ENCODE data around the gene FAP.

Gene FAP

DNA sequence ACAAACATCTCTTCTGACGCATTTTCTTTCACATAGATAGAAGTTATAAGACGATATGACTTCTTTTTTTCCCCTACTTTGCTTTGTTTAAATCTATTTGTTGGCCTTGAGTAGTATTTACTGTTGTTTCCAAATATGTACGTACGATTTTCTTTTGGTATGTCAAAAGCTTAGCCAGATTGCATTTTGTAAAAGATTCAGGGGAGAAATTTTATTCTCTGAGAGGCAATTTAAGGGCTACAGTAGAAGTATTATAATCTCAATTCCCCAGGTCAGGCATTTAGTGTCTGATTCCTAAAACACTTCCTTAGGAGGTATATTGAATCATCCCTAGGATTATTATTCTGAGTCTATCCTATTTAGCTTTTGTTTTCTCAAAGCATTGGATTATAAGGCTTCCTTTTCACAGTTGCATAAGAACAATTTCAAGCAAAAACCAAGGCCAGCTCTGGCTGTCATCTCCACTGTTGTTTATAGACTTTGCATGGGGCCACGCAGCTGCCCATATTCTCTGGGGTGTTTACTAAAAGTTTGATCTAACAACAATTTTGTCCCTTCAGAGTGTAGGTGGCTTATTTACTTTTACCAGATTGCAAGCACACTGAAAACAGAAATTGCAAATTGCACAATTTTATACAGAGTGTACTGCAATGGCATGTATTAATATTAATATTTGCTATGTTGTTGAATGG is 57.6 kb downstream of the FAP start:
- ATAC-seq = no peak

DNA sequence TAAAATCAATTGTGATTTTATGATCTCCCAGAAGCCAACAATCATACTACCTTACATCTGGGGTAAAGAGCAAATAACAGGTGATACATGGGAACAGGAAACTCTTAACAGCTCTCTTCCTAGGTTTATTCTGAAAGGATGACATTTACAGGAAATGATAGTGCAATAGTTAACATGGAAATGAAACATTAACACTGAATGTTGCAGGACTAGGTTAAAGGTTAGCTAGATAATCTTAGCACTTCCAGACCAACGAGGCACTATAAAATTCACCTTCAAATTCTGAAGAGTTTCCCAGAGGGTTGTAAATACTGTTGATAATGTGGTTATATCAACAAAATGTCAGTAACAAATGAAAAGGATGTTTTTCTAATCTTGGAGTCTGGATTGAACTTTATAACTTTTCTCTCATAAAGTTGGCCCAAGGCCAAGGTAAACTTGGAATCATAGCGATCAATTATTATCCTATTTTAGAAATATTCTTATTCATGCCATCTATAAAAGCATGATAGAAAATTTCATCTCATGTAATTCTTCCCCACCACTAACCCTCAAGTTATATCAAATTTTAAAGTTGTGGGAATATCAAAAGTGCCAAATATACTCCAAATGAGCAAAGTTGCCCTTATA is 58.3 kb downstream of the FAP start:
- no peak for ATAC-seq

DNA sequence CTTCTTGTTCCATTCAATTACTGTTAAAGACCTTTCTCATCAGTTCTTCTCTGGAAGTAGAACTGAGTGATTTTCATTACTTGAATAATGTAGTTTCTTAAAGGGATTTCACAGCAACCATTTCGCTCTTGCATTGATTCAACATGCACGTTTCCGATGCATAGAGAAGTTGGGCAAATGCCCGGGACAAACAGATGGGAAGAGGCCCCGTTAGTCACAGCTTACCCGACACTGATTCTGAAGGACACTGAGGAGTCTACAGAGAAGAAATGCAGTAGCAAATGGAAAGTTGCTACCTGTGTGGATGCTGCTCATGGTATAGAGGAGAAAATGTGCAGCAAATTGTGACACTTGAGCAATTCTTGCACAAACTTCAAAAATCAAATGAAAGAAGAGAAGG is 58.9 kb downstream of the FAP start:
- no peak for ATAC-seq

DNA sequence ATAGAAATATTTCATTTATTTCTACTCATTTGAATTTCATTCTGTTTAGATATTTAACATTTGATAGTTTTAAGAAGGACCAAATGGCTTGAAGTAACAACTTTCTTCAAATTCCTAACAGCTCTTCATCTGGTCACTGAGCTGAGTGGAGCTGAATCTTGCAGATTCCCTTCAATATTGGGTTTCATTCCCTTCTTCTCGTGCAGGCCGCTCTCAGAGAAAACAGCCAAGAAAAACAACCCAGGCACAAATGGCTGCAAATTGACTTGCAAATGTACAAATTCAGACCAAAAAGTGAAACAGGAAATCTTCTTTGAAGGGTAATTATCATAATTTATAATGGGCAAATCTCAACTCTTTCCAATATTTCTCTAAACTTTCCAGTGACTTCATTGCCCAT is 60.9 kb downstream of the FAP start:
- ATAC-seq = no peak

DNA sequence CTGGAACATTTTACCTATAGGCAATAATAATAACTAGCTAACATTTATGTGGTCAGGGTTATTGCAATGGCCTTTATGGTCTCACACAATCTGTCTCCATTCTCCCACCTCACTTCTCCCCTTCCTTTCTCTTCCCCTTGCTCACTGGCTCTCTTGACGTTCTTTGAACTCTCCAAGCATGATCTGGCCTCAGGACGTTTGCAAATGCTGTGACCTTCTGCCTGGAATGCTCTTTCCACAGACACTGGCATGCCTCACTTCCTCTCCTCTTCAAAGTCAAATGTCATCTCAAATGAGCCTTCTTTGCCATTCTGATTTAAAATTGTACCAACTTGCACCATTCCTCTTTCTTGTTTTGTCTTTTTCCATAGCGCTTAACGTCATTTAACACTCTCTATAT is 65.9 kb downstream of the FAP start:
- ATAC-seq = no peak

DNA sequence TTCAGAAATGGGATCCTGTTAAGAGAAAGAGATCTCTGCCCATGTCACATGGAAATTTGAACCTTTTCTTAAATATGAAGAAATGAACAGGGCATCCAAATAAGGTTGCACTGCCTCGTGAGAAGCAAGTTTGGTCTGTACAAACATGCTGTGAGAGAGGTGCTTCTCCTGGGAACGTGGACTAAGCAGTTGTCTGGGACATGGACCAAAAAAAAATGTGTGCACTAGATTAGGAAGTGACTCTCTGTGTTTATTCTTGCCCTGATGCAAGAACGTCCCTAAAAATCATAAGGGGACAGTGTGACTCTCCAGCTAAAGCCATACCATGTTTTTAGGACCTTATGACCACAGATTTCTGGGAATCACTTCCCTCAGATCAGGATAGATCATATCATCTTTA is 67.5 kb downstream of the FAP start:
- ATAC-seq = no peak

DNA sequence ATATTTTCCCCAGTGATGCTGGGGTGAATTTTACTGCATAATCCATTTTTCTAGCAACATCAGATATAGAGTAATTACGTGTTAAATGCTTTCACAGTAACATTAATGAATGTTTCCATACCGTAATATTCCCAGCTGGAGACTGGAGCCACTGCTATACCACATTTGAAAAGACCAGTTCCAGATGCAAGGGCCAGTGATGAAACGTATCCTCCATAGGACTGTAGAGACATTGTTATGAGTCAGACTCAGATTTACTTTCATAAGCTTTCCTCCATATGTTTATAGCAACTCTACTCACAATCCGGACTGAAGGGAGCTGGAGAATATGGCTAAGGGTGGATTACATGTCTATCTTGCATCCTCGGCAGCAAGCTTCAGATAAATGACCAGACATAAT is 68.5 kb downstream of the FAP start:
- ATAC-seq = no peak

DNA sequence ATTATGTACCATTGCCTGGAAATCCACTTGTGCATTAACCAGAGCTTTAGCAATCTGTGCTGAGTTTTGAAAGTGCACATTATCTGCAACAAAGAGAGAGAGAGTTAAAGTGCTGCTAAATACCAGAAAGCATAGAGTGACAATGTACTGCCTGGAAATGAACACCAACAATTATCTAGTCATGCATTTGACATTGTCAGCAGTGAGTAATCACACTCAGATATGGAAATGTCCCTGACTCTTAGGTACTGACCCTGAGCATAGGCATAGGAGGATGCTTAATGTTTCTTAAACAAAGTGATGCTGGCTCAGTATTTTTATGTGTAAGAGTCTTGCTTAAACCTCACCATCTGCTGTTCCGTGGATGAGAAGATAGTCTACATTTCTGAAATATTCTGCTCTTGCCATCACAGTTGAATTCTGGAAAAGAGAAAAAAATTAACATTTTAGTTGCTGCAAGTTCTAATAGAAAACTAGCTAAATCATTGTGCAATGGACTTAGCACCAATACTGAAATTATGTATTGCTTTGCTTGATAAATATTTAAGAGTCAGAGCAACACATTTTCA is 70.4 kb downstream of the FAP start:
- peak in 1 of 2 donors; percentile 43 for ATAC-seq

DNA sequence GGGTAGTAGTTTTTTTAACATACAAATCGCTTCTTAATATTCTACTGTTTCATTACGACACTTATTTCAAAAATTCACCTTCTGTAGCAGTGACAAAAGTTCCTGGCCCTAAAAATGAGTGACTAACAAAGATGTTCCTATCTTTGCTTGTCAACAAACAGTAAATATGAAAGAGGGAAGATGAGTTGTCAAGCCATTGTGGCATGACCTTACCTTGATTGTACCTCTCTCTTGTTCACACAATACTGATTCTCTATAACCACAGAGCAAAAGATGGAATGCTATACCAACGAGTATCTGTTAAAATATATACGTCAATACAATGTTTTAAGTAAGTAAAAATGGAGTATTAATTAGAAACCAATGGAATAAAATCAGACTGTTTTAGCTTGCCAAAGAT is 76.5 kb downstream of the FAP start:
- no peak for ATAC-seq

DNA sequence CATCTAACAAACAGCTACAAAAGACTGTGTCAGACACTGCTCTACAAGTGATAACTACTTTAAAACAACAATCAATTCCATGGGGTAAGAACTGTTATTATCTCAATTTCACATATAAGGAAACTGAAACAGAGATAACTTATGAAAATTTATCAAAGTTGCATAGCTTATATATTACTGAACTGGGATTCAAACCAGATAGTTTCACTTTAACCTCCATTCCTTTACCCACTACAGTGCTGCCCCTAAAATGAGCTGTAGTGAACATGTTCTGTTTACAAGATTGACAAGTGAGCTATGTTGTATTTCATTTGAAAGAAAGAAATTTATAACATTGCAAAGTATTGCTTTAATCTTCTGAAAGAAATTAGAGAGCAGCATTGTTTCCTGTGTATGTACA is 77.1 kb downstream of the FAP start:
- ATAC-seq = no peak

DNA sequence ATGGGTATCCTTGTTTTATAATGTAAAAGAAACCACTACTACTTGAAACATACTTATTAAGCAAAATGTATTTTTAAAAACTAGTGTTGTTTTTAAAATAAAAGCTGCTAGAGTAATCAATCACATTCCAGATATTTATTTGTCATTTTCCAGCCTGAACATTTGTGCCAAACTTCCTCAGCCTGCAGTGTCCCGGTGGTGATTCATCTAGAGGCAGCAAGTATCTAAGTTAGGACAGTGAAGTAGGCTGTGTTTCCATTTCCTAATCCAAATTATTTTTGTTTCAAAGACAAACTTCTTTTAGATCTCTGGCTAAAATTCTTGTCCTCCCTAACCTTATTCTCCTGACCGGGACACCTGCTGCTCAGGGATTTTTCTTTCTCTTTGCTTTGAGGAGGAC is 78.4 kb downstream of the FAP start:
- ATAC-seq = no peak

DNA sequence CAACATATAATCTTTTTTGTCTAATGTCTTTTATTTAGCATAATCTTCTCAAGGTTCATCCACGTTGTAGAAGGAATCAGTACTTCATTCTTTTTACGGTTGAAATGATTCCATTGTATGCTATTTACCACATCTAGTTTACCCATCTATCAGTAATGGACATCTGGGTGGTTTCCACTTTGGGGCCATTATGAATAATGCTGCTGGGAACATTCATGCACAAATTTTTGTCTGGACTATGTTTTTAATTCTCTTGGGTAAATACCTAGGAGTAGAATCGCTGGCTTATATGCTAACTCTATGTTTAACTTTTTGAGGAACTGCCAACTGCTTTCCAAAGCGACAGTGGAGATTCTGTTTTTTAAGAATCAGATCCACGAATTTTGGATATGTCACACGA is 83.8 kb downstream of the FAP start:
- ATAC-seq = no peak

DNA sequence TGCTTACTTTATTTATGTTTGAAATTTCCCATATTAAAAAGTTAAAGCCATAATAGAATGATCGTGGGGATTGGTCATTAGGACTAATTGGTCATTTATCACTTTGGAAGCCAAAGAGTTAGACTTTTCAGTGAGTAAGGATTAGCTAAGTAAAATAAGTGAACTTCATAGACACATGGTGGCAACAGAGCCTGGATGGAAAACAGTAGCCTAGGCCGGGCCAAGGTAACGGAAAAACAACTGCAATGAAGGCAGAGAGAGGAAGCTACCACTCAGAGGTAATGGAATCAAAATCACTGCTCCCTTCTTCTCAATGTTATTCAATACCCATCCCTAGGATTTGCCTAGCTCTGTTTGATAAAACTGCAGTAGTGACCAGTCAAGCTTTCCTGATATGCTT is 87.1 kb downstream of the FAP start:
- ATAC-seq = no peak

DNA sequence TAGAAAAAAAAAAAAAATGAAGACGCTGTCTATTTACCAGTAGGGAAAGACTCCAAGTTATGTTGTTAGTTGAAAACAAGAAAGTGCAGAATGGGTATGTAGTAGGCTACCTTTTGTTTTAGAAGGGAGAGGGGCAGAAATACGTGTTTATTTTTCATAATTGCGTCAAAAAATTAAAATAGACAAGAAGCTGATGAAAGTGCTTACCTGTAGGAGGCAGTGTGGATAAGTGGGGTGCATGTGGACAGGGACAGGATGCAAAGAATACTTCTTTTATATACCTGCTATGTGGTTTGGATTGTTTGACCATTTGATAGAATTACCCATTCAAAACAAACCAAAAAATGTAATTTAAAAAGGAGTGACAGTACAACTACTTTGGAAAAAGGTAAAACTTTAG is 88.2 kb downstream of the FAP start:
- ATAC-seq = no peak

DNA sequence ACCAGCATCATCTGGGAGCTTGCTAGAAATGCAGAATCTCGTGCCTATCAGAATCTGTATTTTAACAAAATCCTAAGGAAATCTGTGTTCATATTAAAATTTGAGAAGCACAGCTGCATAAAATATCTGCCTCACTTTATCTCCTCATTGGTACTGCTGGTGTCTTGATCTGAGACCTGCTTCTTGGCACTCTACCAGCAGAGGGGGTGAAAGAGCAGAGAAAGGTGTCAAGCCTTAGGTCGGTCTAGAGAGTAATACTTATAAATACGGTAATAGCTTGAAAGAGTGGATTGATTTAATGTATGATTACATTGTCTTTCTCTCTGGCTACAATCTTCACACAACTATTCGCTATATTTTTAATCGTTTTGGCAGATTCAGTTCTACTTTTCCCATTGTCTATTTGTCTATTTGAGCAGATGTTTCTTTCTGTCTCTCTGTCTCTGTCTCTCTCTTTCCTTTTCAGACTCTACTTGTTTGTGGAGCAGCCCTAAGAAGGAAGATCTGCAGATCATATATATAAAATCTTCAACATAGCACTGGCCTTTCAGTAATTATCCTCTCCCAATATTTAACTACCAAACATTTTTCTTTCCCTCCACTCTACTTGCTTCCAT is 89.5 kb downstream of the FAP start:
- ATAC-seq = peak; percentile 86 to 87

DNA sequence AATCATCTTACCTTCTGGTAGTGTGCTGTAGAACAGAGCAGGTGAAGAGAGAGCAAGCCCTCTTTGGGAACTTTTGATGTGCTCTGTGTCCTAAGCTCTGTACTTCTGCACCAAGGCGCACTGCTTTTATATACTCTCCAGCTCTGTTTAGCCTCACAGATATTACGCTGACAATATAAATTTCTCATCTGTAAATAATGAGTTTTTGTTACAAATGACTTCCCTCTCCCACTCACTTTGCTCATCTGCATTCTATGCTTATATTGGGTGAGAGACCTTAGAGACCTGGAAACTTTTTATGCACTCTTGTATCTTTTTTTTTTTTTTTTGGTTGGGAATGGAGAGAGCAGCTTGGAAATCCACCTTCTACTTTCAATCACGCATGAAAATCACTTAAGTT is 91.1 kb downstream of the FAP start, which contains the start of gene GCG:
Gene GCG (minus strand): TSS at position 101 of the 400 bp plus-strand sequence. CDS start 3,069 bp downstream, outside the sequence.
- no peak for ATAC-seq

DNA sequence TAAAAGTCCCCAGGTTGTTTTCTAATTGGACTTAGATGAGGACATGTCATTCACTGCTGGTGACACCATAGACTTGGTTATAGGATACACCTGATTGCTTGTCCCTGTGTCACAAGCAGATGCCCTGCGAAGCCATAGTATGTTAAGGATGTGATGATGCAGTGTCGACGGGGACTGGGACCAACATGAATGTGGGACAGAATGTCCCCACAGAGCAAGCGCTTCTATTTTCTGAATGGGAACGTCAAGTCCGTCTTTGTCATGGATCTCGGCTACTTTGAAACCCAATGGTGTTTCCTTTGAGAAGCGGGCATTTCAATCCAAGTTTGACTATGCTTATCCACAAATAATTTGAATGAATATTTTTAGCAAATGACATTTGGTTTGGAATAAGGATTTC is 93.3 kb downstream of the FAP start:
- ATAC-seq = no peak

DNA sequence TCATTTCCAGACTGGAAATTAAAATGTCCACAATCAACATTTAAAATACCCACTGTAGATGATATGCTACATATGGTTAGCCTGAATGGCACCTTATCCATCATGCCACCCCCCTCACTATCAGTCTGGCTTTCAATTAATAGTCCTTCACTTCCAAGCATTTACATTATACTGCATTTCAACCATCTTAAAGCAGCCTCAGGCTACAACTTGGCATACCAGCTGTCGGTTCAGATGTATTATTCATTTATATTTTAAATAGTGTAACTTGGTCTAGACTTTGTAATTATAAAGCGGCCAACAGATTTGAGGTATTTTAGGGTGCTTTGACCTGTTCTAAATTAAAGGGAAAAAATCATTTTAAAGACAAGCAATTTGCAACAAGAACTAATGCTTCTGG is 93.8 kb downstream of the FAP start:
- no peak for ATAC-seq

DNA sequence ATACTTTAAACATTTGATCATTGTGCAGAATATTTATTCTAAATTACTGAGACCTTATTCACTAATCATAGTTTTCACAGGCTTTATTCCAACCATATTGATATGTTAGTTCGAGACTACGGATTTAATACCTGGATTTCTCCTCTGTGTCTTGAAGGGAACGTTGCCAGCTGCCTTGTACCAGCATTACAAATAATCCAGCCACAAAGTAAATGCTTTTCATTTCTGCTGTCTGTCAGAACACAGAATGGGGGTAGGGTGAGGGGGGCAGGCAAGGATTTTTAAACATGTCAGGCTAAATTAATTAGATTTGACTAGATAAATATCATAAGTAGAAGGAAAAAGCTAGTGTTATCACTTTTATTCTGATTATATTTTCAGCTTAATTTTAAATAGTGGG is 94.3 kb downstream of the FAP start:
- ATAC-seq = no peak

DNA sequence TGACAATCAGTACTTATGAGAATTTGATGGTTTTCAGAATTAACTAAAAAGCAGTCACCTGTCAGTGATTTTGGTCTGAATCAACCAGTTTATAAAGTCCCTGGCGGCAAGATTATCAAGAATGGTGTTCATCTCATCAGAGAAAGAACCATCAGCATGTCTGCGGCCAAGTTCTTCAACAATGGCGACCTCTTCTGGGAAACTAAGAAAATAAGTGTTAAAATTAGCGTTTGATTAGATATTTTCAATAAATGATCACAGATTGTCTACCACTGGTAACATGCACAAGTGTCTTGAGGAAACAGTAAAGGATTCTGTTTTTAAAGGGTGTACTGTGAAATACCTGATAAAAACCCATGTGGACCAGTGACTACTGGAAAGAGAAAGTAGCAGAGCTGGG is 99.3 kb downstream of the FAP start:
- ATAC-seq = no peak

DNA sequence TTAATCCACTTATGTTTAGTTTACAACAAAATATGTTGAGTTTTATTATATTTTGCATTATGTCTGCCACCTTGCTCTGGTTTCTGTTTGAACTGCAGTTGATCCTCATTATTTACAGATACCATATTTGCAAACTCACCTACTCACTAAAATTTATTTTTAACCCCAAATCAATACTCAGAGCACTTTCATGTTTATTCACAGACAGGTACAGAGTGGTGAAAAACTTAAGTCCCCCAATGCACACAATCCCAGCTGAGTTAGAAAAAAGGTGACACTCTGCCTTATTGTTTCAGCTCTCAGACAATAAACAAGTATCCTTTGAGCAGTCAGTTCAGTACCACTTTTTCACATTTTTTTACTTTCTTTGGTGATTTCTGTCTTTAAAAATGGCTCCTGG is 104.9 kb downstream of the FAP start:
- ATAC-seq = no peak

DNA sequence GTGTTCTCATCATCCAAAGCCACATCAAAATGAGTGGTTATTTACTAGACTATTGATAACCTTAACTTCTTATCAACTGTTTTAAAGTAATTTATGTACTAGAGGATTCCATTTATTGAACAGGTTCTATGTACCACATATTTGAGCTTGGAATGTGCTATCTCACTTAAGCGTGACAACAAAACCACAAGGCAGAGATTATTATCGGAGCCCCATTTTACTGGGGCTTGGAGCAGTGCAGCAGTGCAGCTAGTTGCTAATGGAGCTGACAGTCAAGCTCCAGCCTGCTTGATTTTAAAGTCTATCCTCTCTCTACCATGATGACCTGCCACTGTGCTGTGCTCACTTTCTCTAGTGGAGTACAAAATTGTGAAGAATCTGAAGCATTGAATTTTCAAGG is 115.8 kb downstream of the FAP start:
- ATAC-seq = no peak

DNA sequence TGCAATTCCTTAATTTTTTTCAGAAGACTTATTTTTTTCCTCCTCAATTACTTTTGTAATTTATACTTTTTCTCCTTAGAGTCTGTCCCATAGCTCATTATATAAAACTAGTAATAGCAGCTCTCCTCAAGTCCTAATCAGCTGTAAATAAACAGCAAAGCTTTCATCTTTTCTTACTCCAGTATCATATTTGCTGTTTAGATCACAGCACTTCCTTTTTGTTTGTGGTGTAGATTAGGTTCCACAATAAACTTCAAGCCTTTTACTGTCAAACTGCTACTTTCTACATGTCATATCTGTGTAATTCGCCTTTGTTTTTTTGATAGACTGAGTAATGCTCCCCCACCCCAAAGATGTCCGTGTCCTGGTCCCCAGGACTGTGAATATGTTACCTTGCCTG is 116.7 kb downstream of the FAP start:
- ATAC-seq = no peak

DNA sequence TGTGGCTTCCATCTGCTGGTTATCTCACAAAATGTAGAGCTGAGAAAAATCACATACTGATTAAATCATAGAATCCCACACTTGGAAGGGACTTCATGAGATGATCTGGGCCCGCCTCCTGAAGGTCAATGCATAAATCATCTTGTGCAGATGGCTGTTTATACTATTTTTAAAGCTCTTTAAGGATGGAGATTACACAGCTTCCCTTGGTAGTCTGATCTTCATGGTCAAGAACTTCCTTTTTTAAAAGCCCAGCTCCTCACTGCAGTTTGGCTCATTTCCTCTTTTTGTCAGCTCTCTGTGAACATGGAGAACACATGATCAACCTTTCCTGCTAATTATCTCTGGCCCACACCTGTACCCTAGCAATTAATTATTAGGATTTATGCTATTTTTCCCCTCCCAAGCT is 117.1 kb downstream of the FAP start:
- ATAC-seq = no peak

All from activated CD4-positive, CD25-positive, alpha-beta regulatory T cell treated with anti-CD3 and anti-CD28 coated beads, Interleukin-2, amount 50 U/mL, for 24 hours (primary cell).